GM19452 (cell line): ENCODE data around the gene SH2D3A.

Experiments used
- ATAC-seq: cut with Tn5 transposase; IDR thresholded peaks from one replicate; pipeline ENCODE4 v1.9.1; 2021; ENCODE audit not compliant: unreplicated experiment

SH2D3A gene

DNA sequence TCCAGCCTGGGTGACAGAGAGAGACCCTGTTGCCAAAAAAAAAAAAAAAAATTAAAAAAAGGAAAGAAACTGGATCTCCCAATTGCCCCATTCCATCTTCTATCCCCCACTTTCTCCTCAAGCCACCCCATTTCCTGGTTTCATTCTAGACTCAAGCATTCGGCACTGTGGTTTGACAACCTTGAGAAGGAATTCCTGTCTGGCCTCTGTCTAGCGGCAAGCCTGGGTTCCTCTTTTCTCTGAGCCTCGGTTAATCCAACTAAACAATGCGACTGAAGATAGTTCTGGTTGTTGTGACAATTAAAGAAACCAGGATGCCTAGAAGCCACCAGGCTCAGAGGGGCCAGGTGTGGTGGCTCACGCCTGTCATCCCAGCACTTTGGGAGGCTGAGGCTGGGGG, 43.5 kb downstream of the SH2D3A start:
- ATAC-seq: no peak

- no peak for ATAC-seq
Observed at GRCh38 chr19:6723108-6723618, 44.1 kb downstream of the SH2D3A start.

GRCh38 chr19:6721773-6722172, 45.5 kb downstream of the SH2D3A start:
- ATAC-seq: no peak

- ATAC-seq: no peak
Observed at GRCh38 chr19:6721138-6721474, 46.1 kb downstream of the SH2D3A start.

DNA sequence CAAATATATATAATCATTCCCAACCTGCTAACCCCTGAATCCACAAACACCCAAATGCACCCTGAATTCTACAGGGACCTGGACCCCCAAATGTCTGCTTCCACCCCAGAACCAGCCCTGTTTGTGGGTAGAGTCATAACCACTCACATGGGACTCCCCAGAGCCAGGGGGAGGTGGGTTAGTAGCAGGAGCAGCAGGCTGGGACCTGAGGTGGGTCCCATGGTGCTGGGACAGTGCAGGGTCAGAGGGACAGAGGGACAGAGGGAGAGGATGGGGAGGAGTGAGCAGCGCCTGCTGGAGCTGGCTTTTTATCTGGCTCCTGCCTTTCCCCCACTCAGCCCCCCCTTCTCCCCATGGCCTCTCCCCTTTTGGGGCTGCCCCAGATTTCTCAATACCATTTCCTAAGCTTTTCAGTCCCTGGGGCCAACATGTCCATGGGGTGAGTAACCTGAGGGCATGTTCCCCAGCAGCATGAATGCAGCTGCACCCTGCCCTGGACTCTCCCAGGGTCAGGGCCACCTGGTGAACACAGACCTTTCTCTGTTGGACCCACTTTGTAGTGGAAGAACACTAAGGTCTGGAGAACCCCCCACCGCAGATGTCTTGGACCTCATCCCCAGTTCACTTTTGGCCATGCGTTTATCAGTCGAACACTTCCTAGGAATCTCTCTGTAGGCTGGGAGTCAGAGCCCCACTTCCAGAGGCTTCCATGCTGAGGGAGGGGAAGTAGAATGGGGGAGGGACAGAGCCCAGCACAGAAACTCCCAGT, 46.7 kb downstream of the SH2D3A start, which contains the start of gene C3:
Gene C3 (minus strand): TSS at position 282 of the 769 bp plus-strand sequence. CDS start 61 bp downstream, at position 221.
- no peak for ATAC-seq

GRCh38 chr19:6719992-6720368, 47.3 kb downstream of the SH2D3A start:
- no peak for ATAC-seq

GRCh38 chr19:6719540-6719861, 47.7 kb downstream of the SH2D3A start:
- no peak for ATAC-seq

DNA sequence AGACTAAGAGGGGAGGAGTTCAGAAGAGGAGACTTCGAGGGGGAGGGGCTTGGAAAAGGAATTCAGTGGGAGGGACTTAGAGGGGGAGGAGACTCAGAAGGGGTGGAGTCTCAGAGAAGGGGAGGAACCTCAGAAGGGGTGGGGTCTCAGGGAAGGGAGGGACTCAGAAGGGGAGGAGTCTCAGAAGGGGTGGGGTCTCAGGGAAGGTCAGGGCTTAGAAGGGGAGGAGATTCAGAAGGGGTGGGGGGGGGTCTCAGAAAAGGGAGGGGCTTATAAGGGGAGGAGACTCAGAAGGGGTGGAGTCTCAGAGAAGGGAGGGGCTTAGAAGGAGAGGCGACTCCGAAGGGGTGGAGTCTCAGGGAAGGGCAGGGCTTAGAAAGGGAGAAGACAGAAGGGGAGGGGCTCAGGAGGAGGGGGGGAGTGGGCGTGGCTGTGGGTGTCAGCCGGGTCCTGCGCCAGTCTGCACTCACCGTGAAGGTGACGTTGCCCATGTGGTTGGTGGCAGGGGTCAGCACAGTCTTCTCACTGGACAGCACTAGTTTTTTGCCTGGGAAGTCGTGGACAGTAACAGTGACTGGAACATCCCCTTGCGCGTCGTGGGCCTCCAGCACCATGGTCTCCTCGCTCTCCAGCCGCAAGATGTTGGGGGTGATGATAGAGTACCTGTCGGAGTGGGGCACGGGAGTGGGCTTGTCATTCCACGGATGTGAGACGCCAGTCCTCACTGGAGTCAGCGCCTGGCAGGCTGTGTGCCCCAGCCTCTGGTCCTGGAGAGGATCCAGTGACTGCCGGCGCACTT, 48.3 kb downstream of the SH2D3A start:
- ATAC-seq: no peak

DNA sequence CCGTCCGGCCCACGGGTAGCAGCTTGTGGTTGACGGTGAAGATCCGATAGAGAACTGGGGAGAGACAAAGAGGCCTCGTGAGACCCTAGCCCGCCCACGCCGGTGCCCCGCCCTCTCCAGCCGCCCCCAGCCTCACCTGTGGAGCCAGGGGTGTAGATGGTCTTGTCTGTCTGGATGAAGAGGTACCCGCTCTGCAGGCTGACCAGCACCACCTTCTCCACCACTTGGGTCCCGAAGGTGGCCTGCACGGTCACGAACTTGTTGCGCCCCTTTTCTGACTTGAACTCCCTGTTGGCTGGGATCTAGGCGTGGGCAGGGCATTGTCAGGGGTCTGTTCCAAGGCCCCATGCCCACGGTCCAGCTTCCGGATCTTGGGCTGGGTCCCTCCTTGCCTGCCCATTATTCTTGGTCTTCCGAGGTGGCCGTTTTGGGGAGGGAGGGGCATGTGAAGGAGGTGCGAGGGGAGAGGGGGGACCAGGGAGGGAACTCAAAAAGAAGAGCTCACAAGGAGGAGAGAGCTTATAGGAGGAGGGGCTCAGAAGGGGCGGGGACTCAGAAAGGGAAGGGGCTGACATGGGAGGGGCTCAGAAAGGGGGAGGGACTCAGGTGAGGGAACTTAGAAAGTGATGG, 49.0 kb downstream of the SH2D3A start:
- no peak for ATAC-seq

- no peak for ATAC-seq
Observed at GRCh38 chr19:6717441-6717971, 49.7 kb downstream of the SH2D3A start.

GRCh38 chr19:6717036-6717435, 50.2 kb downstream of the SH2D3A start:
- no peak for ATAC-seq

DNA sequence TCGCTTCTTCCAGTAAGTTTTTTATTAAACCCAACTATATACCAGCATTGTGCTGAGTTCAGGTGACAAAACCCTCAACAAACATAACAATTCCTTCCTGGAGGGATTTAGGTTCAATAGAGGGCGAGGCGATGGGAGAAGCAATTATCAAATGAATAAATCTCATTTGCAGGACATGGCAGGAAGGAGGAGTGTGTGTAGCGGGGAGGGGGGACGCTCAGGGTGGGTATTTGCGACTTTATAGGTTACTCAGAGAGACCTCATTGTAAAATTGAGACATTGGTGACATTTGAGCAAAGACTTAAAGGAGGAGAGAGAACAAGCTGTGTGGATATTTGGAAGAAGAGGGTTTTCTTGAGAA, 50.6 kb downstream of the SH2D3A start:
- ATAC-seq: no peak

DNA sequence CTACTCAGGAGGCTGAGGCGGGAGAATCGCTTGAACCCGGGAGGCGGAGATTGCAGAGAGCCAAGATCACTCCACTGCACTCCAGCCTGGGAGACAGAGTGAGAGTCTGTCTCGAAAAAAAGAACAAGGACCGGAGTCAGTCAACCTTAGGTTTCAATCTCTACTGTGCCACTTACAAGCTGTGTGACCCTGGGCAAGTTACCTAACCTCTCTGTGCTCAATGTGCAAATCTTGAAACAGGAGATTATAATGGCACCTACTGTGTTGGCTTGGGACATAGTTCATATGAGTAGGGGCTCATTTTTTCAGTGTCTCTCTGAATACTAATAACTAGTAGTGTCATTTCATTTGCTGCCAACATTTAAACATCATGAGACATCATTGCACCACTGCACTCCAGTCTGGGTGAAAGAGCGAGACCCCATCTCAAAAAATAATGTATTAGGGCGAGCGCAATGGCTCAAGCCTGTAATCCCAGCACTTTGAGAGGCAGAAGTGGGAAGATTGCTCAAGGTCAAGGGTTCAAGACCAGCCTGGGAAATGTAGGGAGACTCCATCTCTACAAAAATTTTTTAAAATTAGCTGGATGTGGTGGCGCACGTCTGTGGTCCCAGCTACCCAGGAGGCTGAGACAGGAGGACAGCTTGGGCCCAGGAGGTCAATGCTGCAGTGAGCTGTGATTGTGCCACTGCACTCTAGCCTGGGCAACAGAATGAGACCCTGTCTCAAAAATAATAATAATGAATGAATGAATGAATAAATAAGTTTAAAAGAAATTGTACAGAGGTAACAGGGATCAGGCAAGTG, 52.3 kb downstream of the SH2D3A start:
- no peak for ATAC-seq

- ATAC-seq: no peak
Observed at GRCh38 chr19:6713773-6714692, 53.2 kb downstream of the SH2D3A start.

GRCh38 chr19:6712692-6713670, 54.3 kb downstream of the SH2D3A start:
- no peak for ATAC-seq

- ATAC-seq: no peak
Observed at GRCh38 chr19:6712231-6712630, 55.0 kb downstream of the SH2D3A start.

GRCh38 chr19:6711605-6712004, 55.6 kb downstream of the SH2D3A start:
- no peak for ATAC-seq

DNA sequence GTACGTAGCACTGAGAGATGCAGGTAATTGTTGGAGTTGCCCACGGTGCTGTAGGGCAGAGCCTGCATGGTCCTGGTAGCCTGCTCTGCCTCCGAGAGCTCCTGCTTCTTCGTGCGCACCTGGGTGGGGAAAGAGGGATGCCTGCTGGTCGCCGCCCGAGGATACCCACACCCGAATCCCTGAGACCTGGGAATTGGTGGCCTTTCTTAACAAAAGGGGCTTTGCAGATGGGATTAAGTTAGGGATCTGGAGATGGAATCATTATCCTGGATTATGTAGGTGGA, 56.2 kb downstream of the SH2D3A start:
- no peak for ATAC-seq
